IPS DF 6.9 (cell line): ENCODE data around the gene CD276.

ENCODE experiments used
- DNase-seq: peaks from one replicate; pipeline ENCODE4 v3.0.0-alpha.2; 2013; ENCODE audit warnings: low read depth, low spot score
- H3K27ac ChIP-seq: one replicate; pipeline ENCODE4 v1.5.1; 2013; ENCODE audit warnings: low read length, control low read depth
- H3K27me3 ChIP-seq: 2 replicates; pipeline ENCODE4 v1.6.1; 2013; ENCODE audit warnings: mild to moderate bottlenecking, low read length; ENCODE audit not compliant: control insufficient read depth, insufficient read depth
- H3K36me3 ChIP-seq: 2 replicates; pipeline ENCODE4 v1.6.1; 2013; ENCODE audit warnings: low read length; ENCODE audit not compliant: control insufficient read depth, insufficient read depth
- H3K4me1 ChIP-seq: 2 replicates; pipeline ENCODE4 v1.6.1; 2013; ENCODE audit warnings: low read length; ENCODE audit not compliant: control insufficient read depth, insufficient read depth
- H3K4me3 ChIP-seq: 2 replicates; pipeline ENCODE4 v1.5.1; 2013; ENCODE audit warnings: mild to moderate bottlenecking, low read length
- H3K9me3 ChIP-seq: 2 replicates; pipeline ENCODE4 v1.6.1; 2013; ENCODE audit warnings: low read length, inconsistent platforms; ENCODE audit not compliant: control insufficient read depth, insufficient read depth
- WGBS: extraction: QIAGEN DNeasy Blood & Tissue Kit; methylation state at CpG from one replicate; pipeline ENCODE4 v1.1.7; 2013; ENCODE audit warnings: mixed read lengths, missing lambda C conversion rate; ENCODE audit not compliant: insufficient read length, insufficient coverage; 5-methylcytosine and 5-hydroxymethylcytosine counted together

The CD276 gene

DNA sequence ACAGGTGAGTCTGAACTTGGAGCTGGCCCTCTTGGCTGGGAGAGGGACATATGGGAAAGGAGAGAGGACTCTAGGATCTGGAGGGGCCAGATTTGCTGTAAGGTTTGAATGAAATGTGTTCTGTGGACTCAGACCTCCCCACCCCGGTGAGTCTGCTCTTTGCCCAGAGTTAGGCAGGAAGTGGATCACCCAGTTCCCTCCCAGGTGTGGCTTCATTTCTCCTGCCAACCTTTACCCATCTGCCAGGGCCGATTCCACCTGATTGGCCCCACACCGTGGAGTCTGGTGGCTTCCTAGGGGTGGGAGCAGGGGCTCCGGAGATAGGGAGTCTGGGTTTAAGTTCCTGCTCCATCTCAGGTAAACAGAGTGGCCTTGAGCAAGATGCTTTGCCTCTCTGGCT, 25.5 kb downstream of the CD276 start:
- H3K4me3 ChIP-seq: no peak overlapping the region
- H3K4me1 ChIP-seq: no peaks in the 10 kb centered on the region
- H3K27ac ChIP-seq: no peak overlapping the region
- H3K9me3 ChIP-seq: no peaks in the 10 kb centered on the region
- H3K27me3 ChIP-seq: no peaks in the 10 kb centered on the region
- H3K36me3 ChIP-seq: peaks cover 22% of the 10 kb centered on the region
- WGBS: no CpG with 5 or more reads among the region's 4 CpGs
- no peak for DNase-seq

DNA sequence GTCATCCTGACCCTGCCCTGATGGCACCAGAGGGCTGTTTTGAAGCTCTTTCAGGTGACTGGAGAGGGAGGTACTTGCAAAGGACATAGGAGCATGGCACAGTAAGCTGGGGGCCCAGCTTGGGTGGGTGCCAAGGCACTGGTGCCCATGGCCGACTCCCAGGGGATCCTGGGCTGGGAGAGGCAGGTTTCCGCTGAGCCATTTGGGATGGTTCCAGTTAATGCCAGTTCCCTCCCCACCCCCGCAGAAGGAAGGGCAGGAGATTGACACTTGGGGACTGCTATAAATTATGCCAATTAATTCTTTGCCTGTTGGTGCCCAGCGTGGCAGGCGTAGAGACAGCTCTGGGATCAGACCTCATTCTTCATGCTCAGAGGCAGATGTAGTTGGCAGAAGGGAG, 26.1 kb downstream of the CD276 start:
- no CpG with 5 or more reads among the region's 5 CpGs for whole genome bisulfite sequencing
- H3K36me3 ChIP-seq: peaks cover 20% of the 10 kb centered on the region
- H3K27me3 ChIP-seq: no peaks in the 10 kb centered on the region
- H3K4me1 ChIP-seq: no peaks in the 10 kb centered on the region
- no peak overlapping the region for H3K4me3 ChIP-seq
- H3K9me3 ChIP-seq: no peaks in the 10 kb centered on the region
- H3K27ac ChIP-seq: no peak overlapping the region
- DNase-seq: no peak

DNA sequence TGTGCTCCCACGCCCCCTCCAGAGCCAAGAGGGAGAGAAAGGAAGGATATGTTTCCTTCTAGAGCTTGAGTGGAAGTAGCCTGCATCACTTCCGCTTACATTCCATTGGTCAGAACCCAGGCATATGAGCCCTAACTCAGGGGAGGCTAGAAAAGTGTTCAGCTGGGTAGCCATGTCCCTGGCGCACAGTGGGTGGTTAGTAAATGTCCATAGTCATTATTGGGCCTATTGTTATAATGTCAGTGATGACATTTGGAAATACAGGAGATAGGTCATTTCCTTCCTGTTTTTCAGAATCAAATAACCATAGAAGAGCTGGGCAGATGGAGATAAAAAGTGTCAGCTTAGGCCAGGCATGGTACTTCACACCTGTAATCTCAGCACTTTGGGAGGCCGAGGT, 27.3 kb downstream of the CD276 start:
- Histone ChIP-seq H3K4me1 (no peaks in the 10 kb centered on the region), H3K9me3 (no peaks in the 10 kb centered on the region), H3K36me3 (peaks cover 19% of the 10 kb centered on the region), H3K27me3 (no peaks in the 10 kb centered on the region), H3K4me3 (no peak overlapping the region), H3K27ac (no peak overlapping the region)
- DNase-seq: no peak
- no CpG with 5 or more reads among the region's 4 CpGs for WGBS

GRCh38 chr15:73712107-73712506, 27.9 kb downstream of the CD276 start:
- DNase-seq: no peak
- no peaks in the 10 kb centered on the region for H3K4me1 ChIP-seq
- H3K36me3 ChIP-seq: peaks cover 19% of the 10 kb centered on the region
- H3K9me3 ChIP-seq: no peaks in the 10 kb centered on the region
- no peak overlapping the region for H3K27ac ChIP-seq
- no peaks in the 10 kb centered on the region for H3K27me3 ChIP-seq
- no peak overlapping the region for H3K4me3 ChIP-seq

DNA sequence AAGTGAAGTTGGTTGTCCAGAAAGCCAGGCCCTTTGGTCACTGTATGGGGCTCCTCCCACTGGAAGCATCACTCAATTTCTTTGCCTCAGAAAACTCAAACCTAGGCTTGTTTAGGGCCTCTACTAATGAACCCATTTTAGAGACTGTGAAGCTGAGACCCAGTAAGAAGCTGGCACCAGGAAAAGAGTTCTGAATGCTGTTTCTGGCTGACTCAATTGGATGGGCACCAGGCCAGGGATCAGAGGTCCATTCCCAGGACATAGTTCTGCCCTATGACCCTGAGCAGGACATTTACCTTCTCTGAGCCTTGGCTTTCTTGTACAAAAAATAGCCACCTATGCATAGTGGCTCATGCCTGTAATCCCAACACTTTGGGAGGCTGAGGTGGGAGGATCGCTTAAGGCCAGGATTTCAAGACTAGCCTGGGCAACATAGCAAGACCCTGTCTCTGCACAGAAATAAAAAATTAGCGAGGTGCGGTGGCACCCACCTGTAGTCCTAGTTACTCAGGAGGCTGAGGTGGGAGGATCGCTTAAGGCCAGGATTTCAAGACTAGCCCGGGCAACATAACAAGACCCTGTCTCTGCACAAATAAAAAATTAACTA, 30.6 kb downstream of the CD276 start:
- Histone ChIP-seq H3K9me3 (no peaks in the 10 kb centered on the region), H3K27me3 (no peaks in the 10 kb centered on the region), H3K27ac (no peak overlapping the region), H3K4me3 (no peak overlapping the region), H3K36me3 (peaks cover 10% of the 10 kb centered on the region), H3K4me1 (no peaks in the 10 kb centered on the region; the same call in 1 of the 2 replicates)
- WGBS: no CpG with 5 or more reads among the region's 5 CpGs
- no peak for DNase-seq

DNA sequence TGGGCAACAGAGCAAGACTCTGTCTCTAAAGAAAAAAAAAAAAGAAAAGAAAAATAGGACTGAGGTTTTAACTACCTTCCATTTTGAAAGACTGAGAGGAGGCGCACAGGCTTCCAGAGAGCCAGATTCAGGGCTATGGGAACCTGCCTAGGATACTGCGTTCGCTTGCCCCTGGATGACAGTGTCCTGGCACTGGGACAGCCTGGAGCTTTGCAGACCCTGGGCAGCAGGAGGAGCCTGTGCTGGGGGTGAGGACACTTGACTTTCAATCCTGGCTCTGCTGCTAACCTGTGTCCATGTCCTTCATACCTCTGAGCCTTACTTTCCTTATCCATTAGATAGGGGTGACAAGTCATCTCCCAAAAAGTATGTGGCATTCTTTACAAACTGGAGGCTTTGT, 31.2 kb downstream of the CD276 start:
- no peak for DNase-seq
- H3K9me3 ChIP-seq: no peaks in the 10 kb centered on the region
- no CpG with 5 or more reads among the region's 3 CpGs for WGBS
- no peak overlapping the region for H3K27ac ChIP-seq
- no peak overlapping the region for H3K4me3 ChIP-seq
- H3K27me3 ChIP-seq: no peaks in the 10 kb centered on the region
- H3K36me3 ChIP-seq: peaks cover 10% of the 10 kb centered on the region
- H3K4me1 ChIP-seq: no peaks in the 10 kb centered on the region; the same call in 1 of the 2 replicates

DNA sequence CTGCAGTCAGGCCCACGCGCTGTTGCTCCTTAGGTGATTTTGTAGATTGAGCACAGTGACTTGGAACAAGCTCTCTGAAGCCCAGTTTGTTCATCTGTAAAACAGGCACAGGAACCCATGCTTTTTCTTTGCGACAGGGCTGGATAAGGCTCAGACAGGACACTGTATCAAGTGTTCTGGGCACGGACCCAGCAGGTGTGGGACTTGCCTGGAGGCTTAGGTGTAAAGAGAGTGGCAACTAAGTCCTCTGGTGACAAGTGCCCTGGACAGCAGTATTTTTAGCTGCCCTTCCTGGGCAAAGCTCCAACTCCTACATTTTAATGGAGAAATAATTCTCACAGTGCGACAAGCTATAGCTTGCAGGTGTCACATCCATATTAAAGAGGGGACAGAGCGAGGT, 32.2 kb downstream of the CD276 start:
- no peaks in the 10 kb centered on the region for H3K9me3 ChIP-seq
- H3K36me3 ChIP-seq: peaks cover 10% of the 10 kb centered on the region
- no peak overlapping the region for H3K27ac ChIP-seq
- no peak overlapping the region for H3K4me3 ChIP-seq
- H3K4me1 ChIP-seq: no peaks in the 10 kb centered on the region; the same call in 1 of the 2 replicates
- no peak for DNase-seq
- H3K27me3 ChIP-seq: no peaks in the 10 kb centered on the region
- no CpG with 5 or more reads among the region's 6 CpGs for WGBS

DNA sequence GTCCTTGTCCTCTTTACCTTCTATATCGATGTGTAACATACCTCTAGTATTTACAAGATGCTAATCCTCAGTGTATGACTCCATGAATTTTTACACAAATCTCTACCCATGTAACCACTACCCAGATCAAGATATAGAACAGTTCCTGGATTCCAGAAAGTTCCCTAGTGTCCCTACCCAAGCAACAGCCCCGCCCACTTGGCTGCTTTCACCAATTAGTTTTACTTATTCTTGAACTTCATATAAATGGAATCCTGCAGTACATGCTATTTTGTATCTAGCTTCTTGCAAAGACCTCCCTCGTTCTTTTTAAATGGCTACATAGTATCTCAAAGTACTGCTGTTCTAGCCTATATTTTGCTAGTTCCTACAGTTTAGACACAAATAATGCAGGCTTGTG, 33.0 kb downstream of the CD276 start:
- Histone ChIP-seq H3K4me3 (no peak overlapping the region), H3K27ac (no peak overlapping the region), H3K4me1 (no peaks in the 10 kb centered on the region; the same call in 1 of the 2 replicates), H3K27me3 (no peaks in the 10 kb centered on the region), H3K9me3 (no peaks in the 10 kb centered on the region), H3K36me3 (peaks cover 10% of the 10 kb centered on the region)
- WGBS: no CpG with 5 or more reads among the region's 3 CpGs
- DNase-seq: no peak

DNA sequence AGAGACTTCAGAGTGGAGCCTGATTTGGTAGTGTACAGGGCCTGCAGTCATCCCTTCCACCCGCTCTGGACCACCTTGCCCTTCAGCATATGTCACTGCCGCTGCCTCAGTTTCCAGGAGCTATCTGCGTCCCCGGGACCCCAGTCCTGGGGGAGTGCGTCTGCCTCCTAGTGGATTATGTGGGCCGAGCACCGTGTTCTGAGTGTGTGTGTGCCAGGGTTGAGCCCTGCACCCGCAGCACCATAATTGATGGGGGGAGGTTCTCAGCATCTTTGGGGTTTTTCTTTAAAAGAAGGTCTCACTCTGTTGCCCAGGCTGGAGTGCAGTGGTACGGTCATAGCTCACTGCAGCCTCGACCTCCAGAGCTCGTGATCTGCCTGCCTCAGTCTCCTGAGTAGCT, 33.6 kb downstream of the CD276 start:
- WGBS: no CpG with 5 or more reads among the region's 11 CpGs
- DNase-seq: no peak
- no peaks in the 10 kb centered on the region for H3K27me3 ChIP-seq
- H3K9me3 ChIP-seq: no peaks in the 10 kb centered on the region
- H3K36me3 ChIP-seq: peaks cover 10% of the 10 kb centered on the region
- no peak overlapping the region for H3K27ac ChIP-seq
- no peaks in the 10 kb centered on the region; the same call in 1 of the 2 replicates for H3K4me1 ChIP-seq
- no peak overlapping the region for H3K4me3 ChIP-seq

GRCh38 chr15:73718694-73719093, 34.5 kb downstream of the CD276 start:
- WGBS: no CpG with 5 or more reads among the region's 4 CpGs
- H3K27ac ChIP-seq: no peak overlapping the region
- no peak for DNase-seq
- H3K36me3 ChIP-seq: peaks cover 3% of the 10 kb centered on the region; the same call in 1 of the 2 replicates
- H3K9me3 ChIP-seq: no peaks in the 10 kb centered on the region
- no peaks in the 10 kb centered on the region; the same call in 1 of the 2 replicates for H3K4me1 ChIP-seq
- no peaks in the 10 kb centered on the region for H3K27me3 ChIP-seq
- no peak overlapping the region for H3K4me3 ChIP-seq

DNA sequence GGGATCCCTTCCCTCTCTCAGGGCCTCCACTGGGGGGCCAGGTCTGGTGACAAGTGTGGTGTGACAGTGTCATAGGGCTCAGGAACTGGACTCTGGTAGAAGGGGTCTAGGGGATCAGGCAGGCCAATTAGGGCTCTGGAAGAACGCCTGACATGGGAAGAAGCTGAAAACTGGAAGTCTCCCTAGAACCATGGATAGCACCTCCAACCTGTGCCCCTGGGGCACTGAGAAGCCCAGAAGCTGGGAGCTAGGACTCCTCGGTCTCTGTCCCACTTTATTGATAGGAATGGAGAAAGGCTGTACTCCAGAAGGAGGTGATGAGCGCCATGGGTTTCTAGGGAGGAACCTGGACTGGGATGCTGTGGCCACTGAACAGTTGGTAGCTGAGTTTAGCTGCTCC, 38.2 kb downstream of the CD276 start:
- no peak overlapping the region for H3K27ac ChIP-seq
- H3K27me3 ChIP-seq: no peaks in the 10 kb centered on the region
- H3K9me3 ChIP-seq: no peaks in the 10 kb centered on the region
- H3K4me1 ChIP-seq: no peaks in the 10 kb centered on the region; the same call in 1 of the 2 replicates
- no CpG with 5 or more reads among the region's 3 CpGs for WGBS
- no peak for DNase-seq
- H3K36me3 ChIP-seq: no peaks in the 10 kb centered on the region
- H3K4me3 ChIP-seq: no peak overlapping the region
